HEK293T (cell line): ENCODE data around the gene HOXD11.

Source experiments
- CTCF ChIA-PET: fragments of 350-600 bp; formaldehyde crosslinking; extraction: SDS; loops from one replicate; lab custom pipeline; 2021; ENCODE audit warnings: antibody characterized with exemption, inconsistent platforms; lab: Yijun Ruan, JAX
- POLR2A ChIA-PET: fragments of 350-600 bp; formaldehyde crosslinking; extraction: SDS; loops from one replicate; lab custom pipeline; 2020; ENCODE audit warnings: antibody characterized with exemption, inconsistent platforms; lab: Yijun Ruan, JAX
- DNase-seq: peaks from one replicate; pipeline ENCODE4 v3.0.0; 2012; ENCODE audit warnings: mixed read lengths; ENCODE audit errors: extremely low spot score
- ARNT ChIP-seq: fragments of 450-650 bp; IDR thresholded peaks from 2 replicates; pipeline ENCODE4 v1.6.1; 2017; ENCODE audit warnings: mild to moderate bottlenecking
- BHLHE40 ChIP-seq: fragments of 450-650 bp; IDR thresholded peaks from 2 replicates; pipeline ENCODE4 v1.6.1; 2016; ENCODE audit warnings: mild to moderate bottlenecking, moderate library complexity, borderline replicate concordance
- CTBP1 ChIP-seq: fragments of 450-650 bp; IDR thresholded peaks from 2 replicates; pipeline ENCODE4 v1.6.1; 2016; ENCODE audit warnings: borderline replicate concordance
- ELF4 ChIP-seq: fragments of 450-650 bp; IDR thresholded peaks from 2 replicates; pipeline ENCODE4 v1.6.1; 2017; ENCODE audit warnings: antibody characterized with exemption
- FOXA1 ChIP-seq: fragments of 450-650 bp; IDR thresholded peaks from 2 replicates; pipeline ENCODE4 v1.6.1; 2016; ENCODE audit warnings: mild to moderate bottlenecking
- FOXK2 ChIP-seq: fragments of 450-650 bp; IDR thresholded peaks from 2 replicates; pipeline ENCODE4 v1.6.1; 2016; ENCODE audit warnings: mild to moderate bottlenecking
- FOXM1 ChIP-seq: fragments of 450-650 bp; IDR thresholded peaks from 2 replicates; pipeline ENCODE4 v1.6.1; 2017; ENCODE audit warnings: mild to moderate bottlenecking, borderline replicate concordance
- HDGF ChIP-seq: fragments of 450-650 bp; IDR thresholded peaks from 2 replicates; pipeline ENCODE4 v1.6.1; 2017; ENCODE audit warnings: antibody characterized with exemption, borderline replicate concordance
- L3MBTL2 ChIP-seq: fragments of 450-650 bp; conservative IDR thresholded peaks from 2 replicates; pipeline ENCODE4 v1.6.1; 2016; ENCODE audit warnings: mild to moderate bottlenecking
- LEF1 ChIP-seq: fragments of 450-650 bp; IDR thresholded peaks from 2 replicates; pipeline ENCODE4 v1.6.1; 2017; ENCODE audit warnings: mild to moderate bottlenecking, borderline replicate concordance
- NFRKB ChIP-seq: fragments of 450-650 bp; IDR thresholded peaks from 2 replicates; pipeline ENCODE4 v1.6.1; 2016; ENCODE audit warnings: mild to moderate bottlenecking, moderate library complexity
- PKNOX1 ChIP-seq: fragments of 450-650 bp; IDR thresholded peaks from 2 replicates; pipeline ENCODE4 v1.6.1; 2016
- SP1 ChIP-seq: fragments of 450-650 bp; IDR thresholded peaks from 2 replicates; pipeline ENCODE4 v1.6.1; 2017
- SUZ12 ChIP-seq: fragments of 450-650 bp; IDR thresholded peaks from 2 replicates; pipeline ENCODE4 v1.6.1; 2016; ENCODE audit warnings: mild to moderate bottlenecking
- TARDBP ChIP-seq: fragments of 450-650 bp; IDR thresholded peaks from 2 replicates; pipeline ENCODE4 v1.6.1; 2016
- ZNF384 ChIP-seq: fragments of 450-650 bp; IDR thresholded peaks from 2 replicates; pipeline ENCODE4 v1.6.1; 2016

Gene HOXD11

DNA sequence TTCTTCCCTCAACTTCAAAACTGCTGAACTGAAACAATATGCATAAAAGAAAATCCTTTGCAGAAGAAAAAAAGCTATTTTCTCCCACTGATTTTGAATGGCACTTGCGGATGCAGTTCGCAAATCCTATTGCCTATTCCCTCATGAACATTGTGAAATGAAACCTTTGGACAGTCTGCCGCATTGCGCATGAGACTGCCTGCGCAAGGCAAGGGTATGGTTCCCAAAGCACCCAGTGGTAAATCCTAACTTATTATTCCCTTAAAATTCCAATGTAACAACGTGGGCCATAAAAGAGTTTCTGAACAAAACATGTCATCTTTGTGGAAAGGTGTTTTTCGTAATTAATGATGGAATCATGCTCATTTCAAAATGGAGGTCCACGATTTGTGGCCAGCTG is 30.8 kb downstream of the HOXD11 start:
- POLR2A ChIA-PET, result interaction anchor here (0.6 to 2.9 kb wide), 2 partner anchors 131 to 317 kb away, joined by 3 to 12 read pairs; partner anchors contain the start of gene MTX2
- DNase-seq, result no peak
- TF ChIP-seq HDGF (no peak), PKNOX1 (no peak), TARDBP (no peak), ZNF384 (no peak), SUZ12 (no peak), FOXA1 (no peak), ARNT (no peak), BHLHE40 (no peak)
- CTCF ChIA-PET, result no interaction called here

GRCh38 chr2:176138526-176138922 is 31.4 kb downstream of the HOXD11 start:
- ChIA-PET POLR2A (interaction anchor here (1.0 to 1.2 kb wide), 2 partner anchors 8 to 37 kb away, joined by 3 to 5 read pairs; no protein-coding TSS in a partner anchor), CTCF (interaction anchor here (2.9 kb wide), 1 partner anchor 317 kb away, joined by 26 read pairs; no protein-coding TSS in a partner anchor)
- TF ChIP-seq LEF1, result no peak
- TF ChIP-seq CTBP1, result no peak
- no peak for TF ChIP-seq BHLHE40
- TF ChIP-seq HDGF, result no peak
- TF ChIP-seq TARDBP, result no peak
- no peak for TF ChIP-seq ARNT
- no peak for TF ChIP-seq ELF4
- no peak for TF ChIP-seq SUZ12
- no peak for TF ChIP-seq ZNF384
- no peak for TF ChIP-seq PKNOX1
- no peak for TF ChIP-seq FOXK2
- TF ChIP-seq L3MBTL2, result no peak
- TF ChIP-seq NFRKB, result no peak
- TF ChIP-seq FOXM1, result no peak
- TF ChIP-seq FOXA1, result no peak
- no peak for TF ChIP-seq SP1
- DNase-seq, result no peak

DNA sequence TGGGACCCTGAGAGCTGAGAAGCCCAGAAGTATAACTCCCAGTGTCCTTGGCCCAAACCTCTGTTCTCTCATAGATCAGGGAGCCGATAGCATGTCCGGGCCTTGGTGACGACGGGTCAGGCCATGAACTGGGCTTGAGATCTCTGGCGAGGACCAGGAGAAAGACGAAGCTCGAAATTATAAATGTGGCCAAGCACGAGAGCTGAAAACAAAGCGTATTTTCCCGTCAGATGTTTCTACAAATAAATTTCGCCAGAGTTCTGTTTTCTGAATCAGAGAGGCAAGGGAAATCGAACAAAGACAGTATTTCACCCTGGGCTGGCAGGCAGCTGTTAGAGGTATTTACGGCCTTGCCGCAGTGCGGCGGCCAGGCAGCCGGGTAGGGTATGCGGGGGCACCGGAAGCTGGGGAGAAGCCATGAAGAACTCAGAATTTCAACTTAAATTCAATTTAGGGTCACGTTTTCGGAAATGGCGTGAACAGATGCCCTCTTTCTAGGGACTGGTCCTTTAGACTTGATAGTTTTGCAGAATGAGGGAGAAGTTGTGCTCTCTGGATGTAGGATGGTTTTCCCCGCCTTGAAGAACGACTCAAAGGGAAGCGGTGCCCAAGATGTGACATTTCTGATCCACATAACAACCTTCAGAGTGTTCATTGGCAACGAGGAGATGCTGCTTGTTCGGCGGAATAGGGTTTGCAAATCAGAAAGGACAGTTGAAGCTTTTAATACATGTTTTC is 32.0 kb downstream of the HOXD11 start:
- DNase-seq, result no peak
- ChIA-PET CTCF (interaction anchor here (0.8 to 2.9 kb wide), 6 partner anchors 12 to 512 kb away, joined by 3 to 26 read pairs (median 12); no protein-coding TSS in a partner anchor), POLR2A (interaction anchor here (1.0 to 1.2 kb wide), 3 partner anchors 8 to 498 kb away, joined by 3 to 5 read pairs (median 3); no protein-coding TSS in a partner anchor)
- TF ChIP-seq CTBP1 (no peak), BHLHE40 (no peak), ELF4 (no peak), ARNT (no peak), FOXA1 (no peak), SUZ12 (no peak), SP1 (no peak), FOXM1 (no peak), ZNF384 (no peak), LEF1 (no peak), L3MBTL2 (no peak), FOXK2 (no peak), PKNOX1 (no peak), TARDBP (no peak), HDGF (no peak)

DNA sequence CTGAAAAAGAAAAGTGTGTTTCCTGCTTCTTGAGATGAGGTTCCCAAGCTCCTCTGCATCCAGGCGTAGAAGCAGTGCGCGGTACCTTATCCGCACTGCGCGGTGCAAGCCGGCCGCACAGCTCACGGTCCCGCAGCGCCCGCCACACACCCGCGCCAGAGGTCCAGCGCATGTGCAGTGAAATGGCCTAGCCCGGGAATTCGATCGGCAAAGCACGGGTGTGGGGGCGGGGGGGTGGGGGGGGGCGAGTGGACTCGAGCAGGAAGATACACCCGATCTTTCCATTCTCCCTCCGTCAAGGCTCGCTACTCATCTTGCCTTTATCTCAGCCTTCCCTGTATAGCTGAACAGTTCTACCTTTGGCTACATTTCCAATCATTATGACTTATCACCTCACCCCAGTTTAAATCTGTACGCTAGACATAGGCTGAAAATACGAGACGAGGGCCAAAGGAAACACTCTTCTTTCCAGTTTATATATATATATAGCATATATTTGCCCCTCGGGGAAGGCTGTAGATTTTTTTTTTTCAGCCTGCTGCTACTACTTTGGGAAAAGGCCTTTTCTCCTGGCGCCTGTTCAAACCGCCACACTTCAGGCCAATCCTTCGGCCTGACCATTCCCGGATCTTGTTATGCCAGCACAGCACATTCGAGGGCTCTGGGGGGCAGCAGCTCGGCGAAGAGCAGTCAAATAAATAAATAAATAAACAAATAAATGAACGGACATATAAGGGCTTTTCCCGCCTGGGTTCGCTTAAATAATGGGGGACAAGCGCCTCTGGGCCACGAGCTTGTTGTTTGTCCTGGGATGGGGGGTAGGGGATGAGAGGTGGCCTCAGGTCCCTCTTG is 32.8 kb downstream of the HOXD11 start:
- no peak for TF ChIP-seq SUZ12
- TF ChIP-seq BHLHE40, result no peak
- no peak for TF ChIP-seq FOXM1
- TF ChIP-seq ZNF384, result no peak
- no peak for TF ChIP-seq SP1
- no peak for TF ChIP-seq ELF4
- no peak for TF ChIP-seq PKNOX1
- TF ChIP-seq TARDBP, result no peak
- no peak for TF ChIP-seq HDGF
- ChIA-PET CTCF (interaction anchor here (0.6 to 2.9 kb wide), 26 partner anchors 8 to 1009 kb away, joined by 3 to 26 read pairs (median 4); partner anchors contain the start of gene MTX2), POLR2A (interaction anchor here (1.2 to 1.8 kb wide), 4 partner anchors 9 to 497 kb away, joined by 3 to 13 read pairs (median 5); no protein-coding TSS in a partner anchor)
- DNase-seq, result no peak
